Upper lobe of right lung (tissue), 1 donor: ENCODE measurements around the gene SNX12. TPM values are rescaled to one million over a fixed set of nuclear protein-coding genes. Genes with fewer than 3 reads are reported as not detected.

Source experiments
- ATAC-seq: fragments of 200-7000 bp; cut with Tn5 transposase; one replicate; pipeline ENCODE4 v1.9.1; 2020; ENCODE audit warnings: mild to moderate bottlenecking, moderate library complexity
- DNase-seq: peaks from one replicate; pipeline ENCODE4 v3.0.0-alpha.2; 2020
- H3K27ac ChIP-seq: fragments of 200-600 bp; one replicate; pipeline ENCODE4 v1.8.0; 2022
- H3K27me3 ChIP-seq: fragments of 200-600 bp; one replicate; pipeline ENCODE4 v1.8.0; 2022; ENCODE audit warnings: mild to moderate bottlenecking
- H3K36me3 ChIP-seq: fragments of 200-600 bp; one replicate; pipeline ENCODE4 v1.8.0; 2022
- H3K4me1 ChIP-seq: fragments of 200-600 bp; one replicate; pipeline ENCODE4 v1.8.0; 2022
- H3K4me3 ChIP-seq: fragments of 200-600 bp; one replicate; pipeline ENCODE4 v1.8.0; 2022; ENCODE audit warnings: mild to moderate bottlenecking
- H3K9me3 ChIP-seq: fragments of 200-600 bp; one replicate; pipeline ENCODE4 v1.8.0; 2022
- intact Hi-C: fragments of 100-400 bp; cut with DNase I; formaldehyde crosslinking; loops from one replicate; pipeline ENCODE4 v1.11.0; 2022
- total RNA-seq: library from RNA; stranded (reverse); fragmentation: NEBNext Ultra II Directional; extraction: Animal tissue kit (Norgen Biotek cat#: 25700); gene quantifications from one replicate; pipeline ENCODE4 v1.2.1, GENCODE V29; 2021
- TF ChIP-seq, protein P1 (sequence below): fragments of 200-600 bp; IDR thresholded peaks from one replicate; pipeline ENCODE4 v1.8.0; 2022; ENCODE audit warnings: antibody characterized with exemption
- donor health status: DM: no; HTN: yes; CAD: no; lungs with severe emphysema.

SNX12 gene
- total RNA-seq, 1 donor from 2014 or later = 53.6 TPM

DNA sequence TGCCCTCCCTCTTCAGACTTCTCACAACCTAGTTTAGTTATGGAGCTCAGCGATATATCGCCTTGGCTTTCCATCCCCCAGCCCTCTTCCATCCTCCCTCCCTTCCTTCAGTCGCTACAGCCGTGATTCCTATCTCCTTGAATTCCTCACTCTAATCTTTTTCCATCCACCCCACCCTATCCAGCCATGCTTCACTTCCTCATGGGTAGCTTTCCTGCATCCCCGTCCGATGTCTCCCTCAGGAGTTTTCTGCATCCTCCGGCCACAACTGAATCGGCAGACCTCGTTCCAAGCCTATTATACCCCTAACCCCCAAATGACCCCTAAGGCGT is 456 bp downstream of the SNX12 start:
- TF ChIP-seq, protein P1, sequence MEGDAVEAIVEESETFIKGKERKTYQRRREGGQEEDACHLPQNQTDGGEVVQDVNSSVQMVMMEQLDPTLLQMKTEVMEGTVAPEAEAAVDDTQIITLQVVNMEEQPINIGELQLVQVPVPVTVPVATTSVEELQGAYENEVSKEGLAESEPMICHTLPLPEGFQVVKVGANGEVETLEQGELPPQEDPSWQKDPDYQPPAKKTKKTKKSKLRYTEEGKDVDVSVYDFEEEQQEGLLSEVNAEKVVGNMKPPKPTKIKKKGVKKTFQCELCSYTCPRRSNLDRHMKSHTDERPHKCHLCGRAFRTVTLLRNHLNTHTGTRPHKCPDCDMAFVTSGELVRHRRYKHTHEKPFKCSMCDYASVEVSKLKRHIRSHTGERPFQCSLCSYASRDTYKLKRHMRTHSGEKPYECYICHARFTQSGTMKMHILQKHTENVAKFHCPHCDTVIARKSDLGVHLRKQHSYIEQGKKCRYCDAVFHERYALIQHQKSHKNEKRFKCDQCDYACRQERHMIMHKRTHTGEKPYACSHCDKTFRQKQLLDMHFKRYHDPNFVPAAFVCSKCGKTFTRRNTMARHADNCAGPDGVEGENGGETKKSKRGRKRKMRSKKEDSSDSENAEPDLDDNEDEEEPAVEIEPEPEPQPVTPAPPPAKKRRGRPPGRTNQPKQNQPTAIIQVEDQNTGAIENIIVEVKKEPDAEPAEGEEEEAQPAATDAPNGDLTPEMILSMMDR = no peak
- intact Hi-C loops = no loop called here
- no peaks in the 10 kb centered on the region for H3K9me3 ChIP-seq
- H3K27ac ChIP-seq = peak overlapping the region; percentile 65
- peaks cover 2% of the 10 kb centered on the region for H3K36me3 ChIP-seq
- DNase-seq = no peak
- H3K27me3 ChIP-seq = no peaks in the 10 kb centered on the region
- H3K4me3 ChIP-seq = peak overlapping the region; percentile 62
- no peak for ATAC-seq
- peaks cover 4% of the 10 kb centered on the region for H3K4me1 ChIP-seq

GRCh38 chrX:71067089-71067488 is 1.0 kb downstream of the SNX12 start:
- intact Hi-C loops = no loop called here
- TF ChIP-seq, protein P1 = no peak
- H3K36me3 ChIP-seq = peaks cover 6% of the 10 kb centered on the region
- H3K9me3 ChIP-seq = no peaks in the 10 kb centered on the region
- peak overlapping the region; percentile 62 for H3K4me3 ChIP-seq
- peaks cover 4% of the 10 kb centered on the region for H3K4me1 ChIP-seq
- peak overlapping the region; percentile 65 for H3K27ac ChIP-seq
- no peak for DNase-seq
- no peak for ATAC-seq
- no peaks in the 10 kb centered on the region for H3K27me3 ChIP-seq

DNA sequence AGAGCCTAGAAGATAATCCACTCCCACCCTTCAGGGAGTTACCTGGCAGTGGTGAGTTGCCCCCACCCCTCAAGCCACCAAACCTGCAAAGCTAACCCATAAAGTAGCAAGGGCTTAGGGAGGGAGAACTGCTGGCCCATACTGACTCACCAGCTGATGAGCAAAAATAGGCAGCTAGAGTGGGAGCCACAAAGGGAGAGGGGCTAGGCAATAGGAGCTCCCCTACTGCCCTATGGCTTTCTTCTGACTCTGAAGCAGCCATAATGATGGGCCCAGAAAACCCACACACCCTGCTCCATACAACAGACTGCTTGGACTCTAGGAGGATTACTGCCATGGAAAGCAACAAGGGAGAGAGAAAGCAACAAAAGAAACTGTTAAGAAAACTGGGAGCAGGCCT is 8.0 kb downstream of the SNX12 start:
- TF ChIP-seq, protein P1 = no peak
- ATAC-seq = no peak
- no peak overlapping the region for H3K4me3 ChIP-seq
- H3K27me3 ChIP-seq = no peaks in the 10 kb centered on the region
- H3K9me3 ChIP-seq = no peaks in the 10 kb centered on the region
- peaks cover 11% of the 10 kb centered on the region for H3K36me3 ChIP-seq
- H3K27ac ChIP-seq = no peak overlapping the region
- DNase-seq = no peak
- intact Hi-C loops = no loop called here
- no peaks in the 10 kb centered on the region for H3K4me1 ChIP-seq

GRCh38 chrX:71057848-71058530 is 10.1 kb downstream of the SNX12 start:
- no peaks in the 10 kb centered on the region for H3K27me3 ChIP-seq
- no peak overlapping the region for H3K4me3 ChIP-seq
- intact Hi-C loops = no loop called here
- H3K9me3 ChIP-seq = no peaks in the 10 kb centered on the region
- DNase-seq (no peak), ATAC-seq (no peak)
- H3K36me3 ChIP-seq = peaks cover 11% of the 10 kb centered on the region
- no peaks in the 10 kb centered on the region for H3K4me1 ChIP-seq
- TF ChIP-seq, protein P1 = no peak
- no peak overlapping the region for H3K27ac ChIP-seq

- Histone ChIP-seq H3K36me3 (peaks cover 5% of the 10 kb centered on the region), H3K27me3 (no peaks in the 10 kb centered on the region), H3K4me3 (no peak overlapping the region), H3K27ac (no peak overlapping the region), H3K4me1 (no peaks in the 10 kb centered on the region), H3K9me3 (no peaks in the 10 kb centered on the region)
- DNase-seq (no peak), ATAC-seq (no peak)
- intact Hi-C loops = no loop called here
- TF ChIP-seq, protein P1 = no peak
These were observed 11.3 kb downstream of the SNX12 start for GRCh38 chrX:71056867-71057266.

GRCh38 chrX:71053217-71053621 is 14.9 kb downstream of the SNX12 start:
- no peaks in the 10 kb centered on the region for H3K9me3 ChIP-seq
- H3K4me1 ChIP-seq = no peaks in the 10 kb centered on the region
- no peaks in the 10 kb centered on the region for H3K36me3 ChIP-seq
- peak; percentile 39 for ATAC-seq
- H3K27ac ChIP-seq = no peak overlapping the region
- H3K4me3 ChIP-seq = no peak overlapping the region
- TF ChIP-seq, protein P1 = no peak
- no peak for DNase-seq
- intact Hi-C loops = no loop called here
- H3K27me3 ChIP-seq = no peaks in the 10 kb centered on the region
